ENCODE results near the gene MYMK. TPM values are rescaled to one million over a fixed set of nuclear protein-coding genes. Genes with fewer than 3 reads are reported as not detected.

MYMK gene
- total RNA-seq, 1 donor from 2014 or later: 0.89 TPM

Other genes with a start within 250 kb of the MYMK start
- 0.39 TPM for gene ABO, start 249.8 kb downstream of the MYMK start, total RNA-seq
- 12.9 TPM for gene SURF6, start 188.8 kb downstream of the MYMK start, total RNA-seq
- gene MED22, start 176.8 kb downstream of the MYMK start, total RNA-seq: 12.4 TPM
- 1,486 TPM for gene RPL7A, start 176.7 kb downstream of the MYMK start, total RNA-seq
- gene SURF1, start 168.5 kb downstream of the MYMK start, total RNA-seq: 15.0 TPM
- gene SURF2, start 168.4 kb downstream of the MYMK start, total RNA-seq: 9.3 TPM
- gene SURF4, start 148.9 kb downstream of the MYMK start, total RNA-seq: 133 TPM
- gene STKLD1, start 148.6 kb downstream of the MYMK start, total RNA-seq: 0.49 TPM
- 11.3 TPM for gene REXO4, start 106.9 kb downstream of the MYMK start, total RNA-seq
- gene ADAMTS13, start 102.6 kb downstream of the MYMK start, total RNA-seq: 3.2 TPM
- gene CACFD1, start 65.0 kb downstream of the MYMK start, total RNA-seq: 4.3 TPM
- 1.8 TPM for gene SLC2A6, start 45.9 kb downstream of the MYMK start, total RNA-seq
- 1.5 TPM for gene ADAMTSL2, start 9.7 kb upstream of the MYMK start, total RNA-seq
- gene FAM163B, start 84.4 kb upstream of the MYMK start, total RNA-seq: not detected
- under 0.01 TPM for gene DBH, start 111.4 kb upstream of the MYMK start, total RNA-seq
- 2.6 TPM for gene SARDH, start 213.4 kb upstream of the MYMK start, total RNA-seq